Cardiac muscle cell (in vitro differentiated cells and primary cell): Measurements from ENCODE around the gene TCEANC2. TPM values are rescaled to one million over a fixed set of nuclear protein-coding genes. Genes with fewer than 3 reads are reported as not detected.
A peak's percentile ranks its signal among the peaks of the same experiment; 100 is the strongest.

Experiments
- DNase-seq, 2 donors: peaks; one replicate each; pipeline versions ENCODE4 v3.0.0 to v3.0.0-alpha.2; 2010 to 2017; ENCODE audit warnings: low read depth in 1 of 2, low spot score in 1 of 2
- H3K27ac ChIP-seq: fragments of 200-600 bp; sonication (generic); 2 replicates; pipeline ENCODE4 v1.5.1; 2016
- H3K27me3 ChIP-seq: fragments of 200-600 bp; sonication (generic); 2 replicates; pipeline ENCODE4 v1.6.0; 2016; ENCODE audit warnings: control low read depth
- H3K36me3 ChIP-seq: fragments of 200-600 bp; sonication (generic); 2 replicates; pipeline ENCODE4 v1.5.1; 2016; ENCODE audit warnings: control low read depth
- H3K4me1 ChIP-seq: fragments of 200-600 bp; sonication (generic); 2 replicates; pipeline ENCODE4 v1.8.1; 2017; ENCODE audit warnings: low read depth, mild to moderate bottlenecking, mixed run types
- H3K4me3 ChIP-seq: fragments of 200-600 bp; sonication (generic); 2 replicates; pipeline ENCODE4 v1.5.1; 2016; ENCODE audit warnings: mild to moderate bottlenecking
- H3K9me3 ChIP-seq: fragments of 200-600 bp; sonication (generic); 2 replicates; pipeline ENCODE4 v1.5.1; 2017; ENCODE audit warnings: low read depth, mild to moderate bottlenecking, control low read depth
- CTCF ChIP-seq: IDR thresholded peaks from 2 replicates; pipeline ENCODE4 v1.5.1; 2012; ENCODE audit warnings: low read depth, mild to moderate bottlenecking, low read length
- polyA plus RNA-seq: library from polyadenylated mRNA; unstranded; fragments of >200 nt; fragmentation: Nextera tagmentation; extraction: Ambion mirVana; gene quantifications from 2 replicates; pipeline ENCODE4 v1.2.1, GENCODE V29; 2016
- total RNA-seq: library from RNA; depleted of rRNA; stranded (reverse); fragments of >200 nt; gene quantifications from 2 replicates; pipeline ENCODE4 v1.2.3, GENCODE V29; 2016

The TCEANC2 gene
- total and polyA plus RNA-seq, 2 experiments from 2014 or later = 8.2 to 10.1 TPM

- Histone ChIP-seq H3K27me3 (no peaks in the 10 kb centered on the region), H3K27ac (peak overlapping the region; percentile 94), H3K36me3 (no peaks in the 10 kb centered on the region), H3K4me3 (peak overlapping the region; percentile 81), H3K4me1 (peaks cover 14% of the 10 kb centered on the region), H3K9me3 (no peaks in the 10 kb centered on the region)
- no peak for TF ChIP-seq CTCF
- DNase-seq = peak; percentile 55 to 66
These were observed 926 bp upstream of the TCEANC2 start for GRCh38 chr1:54052431-54052933.

DNA sequence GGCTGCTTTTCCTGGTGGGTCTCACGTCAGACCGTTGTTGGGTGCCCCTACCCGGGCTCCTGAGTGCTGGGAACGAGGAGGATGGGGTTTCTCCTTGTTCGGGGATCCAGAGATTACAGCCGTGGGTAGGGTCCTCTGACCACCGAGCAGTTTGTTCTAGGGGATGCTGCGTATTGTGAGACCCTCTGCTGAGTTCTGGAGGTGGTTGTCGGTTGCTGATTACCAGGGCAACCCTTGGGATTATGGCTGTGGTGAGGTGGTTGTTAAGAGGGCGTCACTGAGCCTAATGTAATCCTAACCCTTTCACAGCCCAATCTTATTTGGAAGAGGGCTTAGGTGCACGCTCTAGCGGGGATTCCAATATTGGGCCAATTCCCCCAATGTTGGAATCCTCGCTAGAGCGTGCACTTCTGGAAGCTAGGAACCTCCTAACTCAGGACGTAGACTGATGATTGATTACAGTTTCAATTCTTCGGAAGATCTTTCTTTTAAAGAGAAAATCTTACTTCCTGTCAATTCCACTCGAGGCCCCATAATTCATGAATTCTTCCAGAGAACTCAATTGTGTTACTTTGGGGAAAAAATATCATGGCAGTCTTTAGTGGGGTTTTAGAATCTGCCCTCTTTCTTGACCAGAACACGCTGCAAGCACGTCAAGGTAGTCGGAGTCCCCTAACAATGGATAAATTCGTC lies 483 bp downstream of the TCEANC2 start:
- Histone ChIP-seq H3K27ac (peak overlapping the region; percentile 96), H3K9me3 (no peaks in the 10 kb centered on the region), H3K4me3 (peak overlapping the region; percentile 81), H3K27me3 (no peaks in the 10 kb centered on the region), H3K36me3 (no peaks in the 10 kb centered on the region), H3K4me1 (peaks cover 14% of the 10 kb centered on the region)
- peak in 1 of 2 donors; percentile 29 for DNase-seq
- TF ChIP-seq CTCF = no peak

DNA sequence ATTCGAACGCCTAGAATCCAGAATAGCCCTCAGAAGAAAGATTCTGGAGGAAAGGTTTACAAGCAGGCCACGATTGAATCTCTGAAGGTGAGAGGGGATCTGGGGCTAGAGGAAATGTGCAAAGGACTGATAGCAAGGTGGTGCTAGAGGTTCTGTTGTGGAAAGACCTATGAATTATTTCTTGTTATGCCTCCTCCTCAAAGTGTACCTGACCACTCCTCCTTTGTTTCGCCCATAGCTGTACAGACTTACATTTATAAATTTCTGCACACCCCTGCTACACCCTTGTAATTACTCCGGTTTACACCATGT lies 986 bp downstream of the TCEANC2 start:
- Histone ChIP-seq H3K36me3 (no peaks in the 10 kb centered on the region), H3K9me3 (no peaks in the 10 kb centered on the region), H3K27ac (peak overlapping the region; percentile 96), H3K27me3 (no peaks in the 10 kb centered on the region), H3K4me3 (peak overlapping the region; percentile 81), H3K4me1 (peaks cover 14% of the 10 kb centered on the region)
- no peak for TF ChIP-seq CTCF
- DNase-seq = no peak

DNA sequence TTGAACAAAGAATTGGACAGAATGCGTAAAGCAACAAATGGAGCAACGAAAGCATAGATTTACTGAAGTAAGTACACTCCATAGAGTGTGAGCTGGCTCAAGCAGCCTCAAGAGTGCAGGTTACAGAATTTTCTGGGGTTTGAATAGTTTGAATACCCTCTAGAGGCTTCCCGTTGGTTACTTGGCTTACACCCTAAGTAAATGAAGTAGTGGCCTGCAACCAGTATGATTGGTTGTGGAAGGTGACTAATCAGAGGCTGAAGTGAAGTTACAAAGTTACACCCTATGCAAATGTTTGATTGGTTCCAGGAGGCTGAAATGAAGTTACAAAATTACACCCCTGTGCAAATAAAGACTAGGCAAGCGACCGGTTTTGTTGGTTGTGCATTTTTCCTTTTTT lies 10.9 kb downstream of the TCEANC2 start:
- Histone ChIP-seq H3K4me1 (no peaks in the 10 kb centered on the region), H3K36me3 (no peaks in the 10 kb centered on the region), H3K27ac (no peak overlapping the region), H3K9me3 (no peaks in the 10 kb centered on the region), H3K4me3 (no peak overlapping the region), H3K27me3 (no peaks in the 10 kb centered on the region)
- TF ChIP-seq CTCF = no peak
- DNase-seq = no peak

GRCh38 chr1:54069791-54070170 lies 16.4 kb downstream of the TCEANC2 start:
- DNase-seq = no peak
- H3K27ac ChIP-seq = no peak overlapping the region
- TF ChIP-seq CTCF = no peak
- no peaks in the 10 kb centered on the region for H3K36me3 ChIP-seq
- H3K27me3 ChIP-seq = no peaks in the 10 kb centered on the region
- no peak overlapping the region for H3K4me3 ChIP-seq
- H3K4me1 ChIP-seq = peaks cover 5% of the 10 kb centered on the region
- no peaks in the 10 kb centered on the region for H3K9me3 ChIP-seq
